SK-N-SH treated with all-trans-retinoic acid at 6 μM for 48 hours (cell line): ENCODE data around the gene RBM45.

ENCODE experiments used
- BACH2 ChIP-seq: fragments of 250-450 bp; sonication (Bioruptor Pico); IDR thresholded peaks from 2 replicates; pipeline ENCODE4 v1.9.0; 2021; ENCODE audit warnings: mild to moderate bottlenecking, borderline replicate concordance
- CSDC2 ChIP-seq: fragments of 250-450 bp; sonication (Bioruptor Pico); IDR thresholded peaks from 2 replicates; pipeline ENCODE4 v1.5.0; 2020; ENCODE audit warnings: mild to moderate bottlenecking, moderate library complexity
- ESRRG ChIP-seq: fragments of 250-450 bp; sonication (Bioruptor Pico); IDR thresholded peaks from 2 replicates; pipeline ENCODE4 v1.6.1; 2021; ENCODE audit warnings: mild to moderate bottlenecking
- GLIS3 ChIP-seq: fragments of 250-450 bp; sonication (Bioruptor Pico); IDR thresholded peaks from 2 replicates; pipeline ENCODE4 v1.5.0; 2020; ENCODE audit warnings: mild to moderate bottlenecking, moderate library complexity
- SNAI2 ChIP-seq: fragments of 250-450 bp; sonication (Bioruptor Pico); IDR thresholded peaks from 2 replicates; pipeline ENCODE4 v1.5.0; 2020; ENCODE audit warnings: mild to moderate bottlenecking, moderate library complexity
- TCF4 ChIP-seq: fragments of 250-450 bp; sonication (Bioruptor Pico); IDR thresholded peaks from 2 replicates; pipeline ENCODE4 v1.8.0; 2021; ENCODE audit warnings: mild to moderate bottlenecking, moderate library complexity, borderline replicate concordance
- TOX ChIP-seq: fragments of 250-450 bp; sonication (Bioruptor Pico); IDR thresholded peaks from 2 replicates; pipeline ENCODE4 v1.8.0; 2021; ENCODE audit warnings: mild to moderate bottlenecking, moderate library complexity, borderline replicate concordance
- ZC3H10 ChIP-seq: fragments of 250-450 bp; sonication (Bioruptor Pico); IDR thresholded peaks from 2 replicates; pipeline ENCODE4 v1.5.1; 2021; ENCODE audit warnings: mild to moderate bottlenecking, moderate library complexity
- ZFP3 ChIP-seq: fragments of 250-450 bp; sonication (Bioruptor Pico); IDR thresholded peaks from 2 replicates; pipeline ENCODE4 v1.5.0; 2020; ENCODE audit warnings: mild to moderate bottlenecking, moderate library complexity
- ZFP30 ChIP-seq: fragments of 450-650 bp; formaldehyde crosslinking; IDR thresholded peaks from 2 replicates; pipeline ENCODE4 v1.5.0; 2022; ENCODE audit warnings: mild to moderate bottlenecking, moderate library complexity
- ZNF70 ChIP-seq: fragments of 450-650 bp; formaldehyde crosslinking; IDR thresholded peaks from 2 replicates; pipeline ENCODE4 v1.5.0; 2020; ENCODE audit warnings: mild to moderate bottlenecking, moderate library complexity
- TF ChIP-seq, protein P1 (sequence below): fragments of 250-450 bp; sonication (Bioruptor Pico); IDR thresholded peaks from 2 replicates; pipeline ENCODE4 v1.8.0; 2020; ENCODE audit warnings: mild to moderate bottlenecking, moderate library complexity, borderline replicate concordance
- TF ChIP-seq, protein P2 (sequence below): fragments of 250-450 bp; sonication (Bioruptor Pico); IDR thresholded peaks from 2 replicates; pipeline ENCODE4 v1.5.0; 2020; ENCODE audit warnings: mild to moderate bottlenecking, moderate library complexity

DNA sequence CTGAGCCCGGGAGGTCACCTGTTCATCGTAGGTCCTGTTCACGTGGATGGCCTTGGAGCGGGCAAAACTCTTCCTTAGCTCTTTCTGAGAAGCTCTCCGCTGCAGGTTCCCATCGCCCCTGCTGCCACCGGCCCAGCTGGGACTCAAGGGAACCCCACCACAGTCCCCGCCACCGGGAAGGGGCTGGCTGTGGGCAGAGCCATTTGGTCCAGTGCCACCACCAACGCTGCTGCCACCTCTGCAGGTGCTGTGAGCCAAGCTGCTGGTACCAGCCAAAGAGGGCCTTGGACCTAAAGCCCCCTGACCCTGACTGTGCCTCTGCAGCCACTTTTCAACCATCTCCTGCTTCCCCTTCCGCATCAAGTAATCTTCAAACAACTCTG, 40.2 kb upstream of the RBM45 start:
- TF ChIP-seq ZNF70 (CRISPR knock-in tag) (no peak), SNAI2 (CRISPR knock-in tag) (no peak), ZFP3 (CRISPR knock-in tag) (no peak), BACH2 (CRISPR knock-in tag) (no peak), ZC3H10 (CRISPR knock-in tag) (no peak), GLIS3 (CRISPR knock-in tag) (no peak), TCF4 (CRISPR knock-in tag) (no peak), TOX (CRISPR knock-in tag) (no peak), CSDC2 (no peak), ESRRG (CRISPR knock-in tag) (no peak), ZFP30 (no peak)
- TF ChIP-seq, protein P1, sequence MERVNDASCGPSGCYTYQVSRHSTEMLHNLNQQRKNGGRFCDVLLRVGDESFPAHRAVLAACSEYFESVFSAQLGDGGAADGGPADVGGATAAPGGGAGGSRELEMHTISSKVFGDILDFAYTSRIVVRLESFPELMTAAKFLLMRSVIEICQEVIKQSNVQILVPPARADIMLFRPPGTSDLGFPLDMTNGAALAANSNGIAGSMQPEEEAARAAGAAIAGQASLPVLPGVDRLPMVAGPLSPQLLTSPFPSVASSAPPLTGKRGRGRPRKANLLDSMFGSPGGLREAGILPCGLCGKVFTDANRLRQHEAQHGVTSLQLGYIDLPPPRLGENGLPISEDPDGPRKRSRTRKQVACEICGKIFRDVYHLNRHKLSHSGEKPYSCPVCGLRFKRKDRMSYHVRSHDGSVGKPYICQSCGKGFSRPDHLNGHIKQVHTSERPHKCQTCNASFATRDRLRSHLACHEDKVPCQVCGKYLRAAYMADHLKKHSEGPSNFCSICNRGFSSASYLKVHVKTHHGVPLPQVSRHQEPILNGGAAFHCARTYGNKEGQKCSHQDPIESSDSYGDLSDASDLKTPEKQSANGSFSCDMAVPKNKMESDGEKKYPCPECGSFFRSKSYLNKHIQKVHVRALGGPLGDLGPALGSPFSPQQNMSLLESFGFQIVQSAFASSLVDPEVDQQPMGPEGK (CRISPR knock-in tag): no peak
- TF ChIP-seq, protein P2, sequence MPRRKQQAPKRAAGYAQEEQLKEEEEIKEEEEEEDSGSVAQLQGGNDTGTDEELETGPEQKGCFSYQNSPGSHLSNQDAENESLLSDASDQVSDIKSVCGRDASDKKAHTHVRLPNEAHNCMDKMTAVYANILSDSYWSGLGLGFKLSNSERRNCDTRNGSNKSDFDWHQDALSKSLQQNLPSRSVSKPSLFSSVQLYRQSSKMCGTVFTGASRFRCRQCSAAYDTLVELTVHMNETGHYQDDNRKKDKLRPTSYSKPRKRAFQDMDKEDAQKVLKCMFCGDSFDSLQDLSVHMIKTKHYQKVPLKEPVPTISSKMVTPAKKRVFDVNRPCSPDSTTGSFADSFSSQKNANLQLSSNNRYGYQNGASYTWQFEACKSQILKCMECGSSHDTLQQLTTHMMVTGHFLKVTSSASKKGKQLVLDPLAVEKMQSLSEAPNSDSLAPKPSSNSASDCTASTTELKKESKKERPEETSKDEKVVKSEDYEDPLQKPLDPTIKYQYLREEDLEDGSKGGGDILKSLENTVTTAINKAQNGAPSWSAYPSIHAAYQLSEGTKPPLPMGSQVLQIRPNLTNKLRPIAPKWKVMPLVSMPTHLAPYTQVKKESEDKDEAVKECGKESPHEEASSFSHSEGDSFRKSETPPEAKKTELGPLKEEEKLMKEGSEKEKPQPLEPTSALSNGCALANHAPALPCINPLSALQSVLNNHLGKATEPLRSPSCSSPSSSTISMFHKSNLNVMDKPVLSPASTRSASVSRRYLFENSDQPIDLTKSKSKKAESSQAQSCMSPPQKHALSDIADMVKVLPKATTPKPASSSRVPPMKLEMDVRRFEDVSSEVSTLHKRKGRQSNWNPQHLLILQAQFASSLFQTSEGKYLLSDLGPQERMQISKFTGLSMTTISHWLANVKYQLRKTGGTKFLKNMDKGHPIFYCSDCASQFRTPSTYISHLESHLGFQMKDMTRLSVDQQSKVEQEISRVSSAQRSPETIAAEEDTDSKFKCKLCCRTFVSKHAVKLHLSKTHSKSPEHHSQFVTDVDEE (CRISPR knock-in tag): no peak
